Astrocyte of the hippocampus (primary cell): Measurements from ENCODE around the gene PANK2.
A peak's percentile ranks its signal among the peaks of the same experiment; 100 is the strongest.
"Not testable (repeated sequence)": the region's sequence is repeated elsewhere in the genome, so short reads cannot be mapped to it uniquely, and the experiment has no call there.

Source experiments
- DNase-seq: peaks from one replicate; pipeline ENCODE4 v3.0.0; 2011; ENCODE audit warnings: low read depth, low spot score

The PANK2 gene

GRCh38 chr20:3901028-3901705 is 12.0 kb downstream of the PANK2 start:
- no peak for DNase-seq

- no peak for DNase-seq
Observed at GRCh38 chr20:3901706-3902440, 12.7 kb downstream of the PANK2 start.

- DNase-seq = no peak
Observed at GRCh38 chr20:3902446-3902845, 13.3 kb downstream of the PANK2 start.

- DNase-seq = no peak
Observed at GRCh38 chr20:3904224-3904623, 15.0 kb downstream of the PANK2 start.

GRCh38 chr20:3904857-3905256 is 15.7 kb downstream of the PANK2 start:
- DNase-seq = no peak

GRCh38 chr20:3906744-3907721 is 17.8 kb downstream of the PANK2 start:
- not testable (repeated sequence) for DNase-seq

GRCh38 chr20:3908667-3909066 is 19.5 kb downstream of the PANK2 start:
- no peak for DNase-seq

GRCh38 chr20:3909952-3910366 is 20.8 kb downstream of the PANK2 start:
- no peak for DNase-seq

- DNase-seq = no peak
Observed at GRCh38 chr20:3910853-3911252, 21.7 kb downstream of the PANK2 start.

- DNase-seq = no peak
Observed at GRCh38 chr20:3911956-3912355, 22.8 kb downstream of the PANK2 start.

GRCh38 chr20:3914446-3914845 is 25.3 kb downstream of the PANK2 start:
- no peak for DNase-seq

- DNase-seq = no peak
Observed at GRCh38 chr20:3915691-3916090, 26.5 kb downstream of the PANK2 start.

GRCh38 chr20:3916364-3916763 is 27.2 kb downstream of the PANK2 start:
- DNase-seq = no peak

- no peak for DNase-seq
Observed at GRCh38 chr20:3919352-3919751, 30.2 kb downstream of the PANK2 start.

- DNase-seq = no peak
Observed at GRCh38 chr20:3922223-3922982, 33.2 kb downstream of the PANK2 start.

GRCh38 chr20:3922983-3923339 is 33.8 kb downstream of the PANK2 start:
- no peak for DNase-seq

GRCh38 chr20:3923818-3924217 is 34.6 kb downstream of the PANK2 start:
- DNase-seq = peak; percentile 47

- DNase-seq = peak; percentile 36
Observed at GRCh38 chr20:3924304-3925112, 35.3 kb downstream of the PANK2 start.

- no peak for DNase-seq
Observed at GRCh38 chr20:3925113-3925695, 36.0 kb downstream of the PANK2 start.
